GM19099 (cell line): ENCODE measurements around the gene DEDD.

Source experiments
- POLR2A ChIP-seq: IDR thresholded peaks from 3 replicates; pipeline ENCODE4 v1.6.1; 2011; ENCODE audit warnings: low read depth; ENCODE audit not compliant: insufficient read length; ENCODE audit errors: extremely low read depth

The DEDD gene

GRCh38 chr1:161082483-161082882 is 50.0 kb downstream of the DEDD start:
- TF ChIP-seq POLR2A: no peak

GRCh38 chr1:161081519-161081918 is 50.9 kb downstream of the DEDD start:
- TF ChIP-seq POLR2A: no peak

GRCh38 chr1:161080441-161081405 is 51.7 kb downstream of the DEDD start:
- TF ChIP-seq POLR2A: no peak

GRCh38 chr1:161079436-161080110 is 52.9 kb downstream of the DEDD start:
- no peak for TF ChIP-seq POLR2A

- TF ChIP-seq POLR2A: no peak
Measured at GRCh38 chr1:161077426-161077825, 55.0 kb downstream of the DEDD start.

GRCh38 chr1:161076410-161076809 is 56.1 kb downstream of the DEDD start:
- no peak for TF ChIP-seq POLR2A

GRCh38 chr1:161074676-161075368 is 57.6 kb downstream of the DEDD start:
- no peak for TF ChIP-seq POLR2A

GRCh38 chr1:161073474-161074121 is 58.9 kb downstream of the DEDD start:
- TF ChIP-seq POLR2A: no peak

GRCh38 chr1:161072751-161073449 is 59.6 kb downstream of the DEDD start:
- no peak for TF ChIP-seq POLR2A

- TF ChIP-seq POLR2A: no peak
Measured at GRCh38 chr1:161071886-161072371, 60.5 kb downstream of the DEDD start.
